Upper lobe of left lung (tissue), 6 donors: Measurements from ENCODE around the gene BIRC3. TPM values are rescaled to one million over a fixed set of nuclear protein-coding genes. Genes with fewer than 3 reads are reported as not detected.

Experiments used
- ATAC-seq, 2 donors: fragments of 200-7000 bp; cut with Tn5 transposase; one replicate each; pipeline ENCODE4 v1.9.1; 2022; ENCODE audit warnings: mild to moderate bottlenecking in 2 of 2, moderate library complexity in 2 of 2; ENCODE audit not compliant: low FRiP score in 2 of 2
- DNase-seq, 2 donors: peaks; one replicate each; pipeline ENCODE4 v3.0.0-alpha.2; 2019 to 2020
- H3K27ac ChIP-seq, 4 donors: fragments of 200-600 bp; sonication (generic); one replicate each; pipeline ENCODE4 v1.5.1; 2016 to 2019
- H3K27me3 ChIP-seq, 4 donors: fragments of 200-600 bp; sonication (generic); one replicate each; pipeline ENCODE4 v1.5.1; 2017 to 2019
- H3K36me3 ChIP-seq, 4 donors: fragments of 200-600 bp; sonication (generic); one replicate each; pipeline ENCODE4 v1.5.1; 2016 to 2019
- H3K4me1 ChIP-seq, 4 donors: fragments of 200-600 bp; sonication (generic); one replicate each; pipeline ENCODE4 v1.5.1; 2018 to 2019
- H3K4me3 ChIP-seq, 4 donors: fragments of 200-600 bp; sonication (generic); one replicate each; pipeline ENCODE4 v1.5.1; 2017 to 2019; ENCODE audit warnings: mild to moderate bottlenecking in 2 of 4, moderate library complexity in 1 of 4
- H3K9me3 ChIP-seq, 4 donors: fragments of 200-600 bp; sonication (generic); one replicate each; pipeline ENCODE4 v1.5.1; 2018 to 2019
- CTCF ChIP-seq, 6 experiments: fragments of 450-650 bp in 4 of 6; fragments of 200-600 bp in 2 of 6; sonication (generic) in 2 of 6; IDR thresholded peaks; one replicate each; pipeline ENCODE4 v1.5.1; 2016 to 2019; ENCODE audit warnings: antibody characterized with exemption in 6 of 6
- EP300 ChIP-seq, 4 donors: sonication (generic); formaldehyde crosslinking; IDR thresholded peaks; one replicate each; pipeline ENCODE4 v1.5.1; 2017; ENCODE audit warnings: antibody characterized with exemption in 4 of 4, control low read depth in 2 of 4
- POLR2A ChIP-seq, 4 donors: fragments of 450-650 bp; IDR thresholded peaks; one replicate each; pipeline ENCODE4 v1.5.1; 2016 to 2017; ENCODE audit warnings: antibody characterized with exemption in 4 of 4, mild to moderate bottlenecking in 2 of 4
- POLR2AphosphoS5 ChIP-seq, 2 donors: sonication (generic); formaldehyde crosslinking; IDR thresholded peaks; one replicate each; pipeline ENCODE4 v1.5.1; 2017; ENCODE audit warnings: antibody characterized with exemption in 2 of 2
- WGBS, 2 donors: methylation state at CpG; one replicate each; pipeline ENCODE4 v1.1.5; 2017 to 2018; 5-methylcytosine and 5-hydroxymethylcytosine counted together
- total RNA-seq, 6 donors: library from RNA; depleted of rRNA in 4 of 6; stranded (reverse); fragments of >200 nt in 4 of 6; gene quantifications; one replicate each; pipeline versions ENCODE4 v1.1.0 to v1.2.1, GENCODE V29; 2016 to 2021
- donor health status: DM: no; HTN: no; CAD: no; lungs with moderate emphysema.
- donor health status: DM: no; HTN: yes; CAD: no; lungs with severe emphysema.

BIRC3 gene
- total RNA-seq, 6 donors from 2014 or later: 8.8 to 39.5 (median 19.1) TPM

GRCh38 chr11:102279641-102280170 is 37.6 kb upstream of the BIRC3 start:
- DNase-seq: no peak
- Histone ChIP-seq H3K36me3 (no peaks in the 10 kb centered on the region), H3K27me3 (no peaks in the 10 kb centered on the region), H3K27ac (no peak overlapping the region), H3K9me3 (no peaks in the 10 kb centered on the region), H3K4me3 (peak overlapping the region in 1 of 4 donors; percentile 20), H3K4me1 (peaks cover 0 to 8% (median 2%) of the 10 kb centered on the region in 4 donors)
- ATAC-seq: peak in 1 of 2 donors; percentile 53
- 20 to 23% methylated on average over 13 of the region's 13 CpGs for WGBS, 2 donors
- TF ChIP-seq POLR2AphosphoS5 (IDR thresholded peaks at IDR 0.05) (no peak), CTCF (IDR thresholded peaks at IDR 0.05) (no peak), POLR2A (IDR thresholded peaks at IDR 0.05) (no peak), EP300 (IDR thresholded peaks at IDR 0.05) (no peak)

GRCh38 chr11:102280245-102280833 is 36.9 kb upstream of the BIRC3 start:
- Histone ChIP-seq H3K27ac (no peak overlapping the region), H3K4me3 (no peak overlapping the region), H3K27me3 (no peaks in the 10 kb centered on the region), H3K4me1 (peaks cover 0 to 8% (median 2%) of the 10 kb centered on the region in 4 donors), H3K36me3 (no peaks in the 10 kb centered on the region), H3K9me3 (no peaks in the 10 kb centered on the region)
- WGBS, 2 donors: 87 to 91% methylated on average over 4 of the region's 4 CpGs
- DNase-seq (no peak), ATAC-seq (no peak)
- no peak for TF ChIP-seq POLR2A (IDR thresholded peaks at IDR 0.05)
- TF ChIP-seq CTCF (IDR thresholded peaks at IDR 0.05): no peak
- no peak for TF ChIP-seq EP300 (IDR thresholded peaks at IDR 0.05)
- no peak for TF ChIP-seq POLR2AphosphoS5 (IDR thresholded peaks at IDR 0.05)

GRCh38 chr11:102283116-102283485 is 34.2 kb upstream of the BIRC3 start:
- no peak overlapping the region for H3K4me3 ChIP-seq
- DNase-seq (no peak), ATAC-seq (peak in 1 of 2 donors; percentile 39)
- TF ChIP-seq POLR2A (IDR thresholded peaks at IDR 0.05) (no peak), POLR2AphosphoS5 (IDR thresholded peaks at IDR 0.05) (no peak), EP300 (IDR thresholded peaks at IDR 0.05) (no peak), CTCF (IDR thresholded peaks at IDR 0.05) (no peak)
- no peaks in the 10 kb centered on the region for H3K36me3 ChIP-seq
- no peak overlapping the region for H3K27ac ChIP-seq
- peaks cover 3 to 8% (median 6%) of the 10 kb centered on the region in 4 donors for H3K4me1 ChIP-seq
- no peaks in the 10 kb centered on the region for H3K9me3 ChIP-seq
- H3K27me3 ChIP-seq: no peaks in the 10 kb centered on the region
- 96% methylated on average over 1 of the region's 1 CpG for WGBS, 2 donors

- Histone ChIP-seq H3K9me3 (no peaks in the 10 kb centered on the region), H3K4me1 (peaks cover 5 to 11% (median 10%) of the 10 kb centered on the region in 4 donors), H3K27ac (no peak overlapping the region), H3K4me3 (no peak overlapping the region), H3K36me3 (no peaks in the 10 kb centered on the region), H3K27me3 (no peaks in the 10 kb centered on the region)
- no peak for DNase-seq
- WGBS, 2 donors: 96 to 98% methylated on average over 3 of the region's 3 CpGs
- no peak for TF ChIP-seq POLR2A (IDR thresholded peaks at IDR 0.05)
- no peak for TF ChIP-seq EP300 (IDR thresholded peaks at IDR 0.05)
- TF ChIP-seq POLR2AphosphoS5 (IDR thresholded peaks at IDR 0.05): no peak
- TF ChIP-seq CTCF (IDR thresholded peaks at IDR 0.05): no peak
- ATAC-seq: no peak
Measured at GRCh38 chr11:102284008-102284407, 33.3 kb upstream of the BIRC3 start.

GRCh38 chr11:102286292-102286691 is 31.0 kb upstream of the BIRC3 start:
- Histone ChIP-seq H3K4me3 (no peak overlapping the region), H3K4me1 (peaks cover 5 to 10% (median 9%) of the 10 kb centered on the region in 4 donors), H3K9me3 (no peaks in the 10 kb centered on the region), H3K36me3 (no peaks in the 10 kb centered on the region), H3K27ac (no peak overlapping the region), H3K27me3 (no peaks in the 10 kb centered on the region)
- 77 to 84% methylated on average over 3 of the region's 3 CpGs for WGBS, 2 donors
- ATAC-seq (no peak), DNase-seq (no peak)
- no peak for TF ChIP-seq CTCF (IDR thresholded peaks at IDR 0.05)
- TF ChIP-seq POLR2AphosphoS5 (IDR thresholded peaks at IDR 0.05): no peak
